Embryonic facial prominence (tissue), 1 donor: Measurements from ENCODE around the gene TSNAXIP1.

ENCODE experiments used
- DNase-seq: peaks from one replicate; pipeline ENCODE4 v3.0.0-alpha.2; 2016; ENCODE audit errors: extremely low spot score

Gene TSNAXIP1, protein sequence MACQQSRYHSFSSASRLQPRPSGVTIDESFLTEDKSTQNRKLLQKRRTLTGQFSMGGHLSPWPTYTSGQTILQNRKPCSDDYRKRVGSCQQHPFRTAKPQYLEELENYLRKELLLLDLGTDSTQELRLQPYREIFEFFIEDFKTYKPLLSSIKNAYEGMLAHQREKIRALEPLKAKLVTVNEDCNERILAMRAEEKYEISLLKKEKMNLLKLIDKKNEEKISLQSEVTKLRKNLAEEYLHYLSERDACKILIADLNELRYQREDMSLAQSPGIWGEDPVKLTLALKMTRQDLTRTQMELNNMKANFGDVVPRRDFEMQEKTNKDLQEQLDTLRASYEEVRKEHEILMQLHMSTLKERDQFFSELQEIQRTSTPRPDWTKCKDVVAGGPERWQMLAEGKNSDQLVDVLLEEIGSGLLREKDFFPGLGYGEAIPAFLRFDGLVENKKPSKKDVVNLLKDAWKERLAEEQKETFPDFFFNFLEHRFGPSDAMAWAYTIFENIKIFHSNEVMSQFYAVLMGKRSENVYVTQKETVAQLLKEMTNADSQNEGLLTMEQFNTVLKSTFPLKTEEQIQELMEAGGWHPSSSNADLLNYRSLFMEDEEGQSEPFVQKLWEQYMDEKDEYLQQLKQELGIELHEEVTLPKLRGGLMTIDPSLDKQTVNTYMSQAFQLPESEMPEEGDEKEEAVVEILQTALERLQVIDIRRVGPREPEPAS

DNA sequence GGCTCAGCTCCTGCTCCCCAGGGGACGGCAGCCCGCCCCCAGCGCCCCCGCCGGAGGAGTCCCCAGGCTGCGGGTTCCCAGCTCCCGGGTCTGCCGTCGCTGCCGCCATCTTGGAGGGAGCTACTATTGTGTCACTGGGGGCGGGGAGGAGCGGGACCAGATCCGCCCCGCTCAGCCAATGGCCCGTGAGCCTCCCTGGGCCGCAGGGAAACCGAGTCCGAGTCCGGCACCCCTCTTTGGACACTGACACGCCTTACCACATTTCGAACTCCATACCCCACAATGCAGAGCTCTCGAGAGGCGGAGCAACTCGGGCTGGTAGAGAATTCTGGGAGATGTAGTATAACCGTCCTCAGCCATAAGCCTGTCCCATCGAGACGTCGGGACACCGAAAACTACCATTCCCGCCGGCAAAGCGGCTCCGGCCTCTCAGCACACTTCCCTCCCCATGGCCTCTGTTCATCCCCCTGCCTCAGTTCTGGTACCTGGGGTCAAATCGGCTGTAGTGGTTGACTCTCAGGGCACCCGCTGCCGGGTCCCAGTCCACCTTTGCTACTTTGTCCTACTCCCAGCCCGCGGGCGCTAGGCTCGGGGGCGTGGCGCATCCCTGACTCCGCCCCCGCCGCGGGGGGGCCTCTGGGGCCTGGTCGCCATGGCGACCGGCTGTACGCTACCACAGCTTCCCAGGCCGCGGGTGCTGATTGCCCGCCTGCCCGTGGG lies at the start of gene TSNAXIP1, which contains the start of gene RANBP10:
Gene TSNAXIP1, plus strand, starts transcription at position 462 of the 720 bp plus-strand sequence. CDS start 261 bp downstream, outside the sequence.
Gene RANBP10, minus strand, starts transcription at position 133 of the 720 bp plus-strand sequence. Its CDS starts 24 bp downstream, at position 109.
- peak; percentile 98 for DNase-seq

DNA sequence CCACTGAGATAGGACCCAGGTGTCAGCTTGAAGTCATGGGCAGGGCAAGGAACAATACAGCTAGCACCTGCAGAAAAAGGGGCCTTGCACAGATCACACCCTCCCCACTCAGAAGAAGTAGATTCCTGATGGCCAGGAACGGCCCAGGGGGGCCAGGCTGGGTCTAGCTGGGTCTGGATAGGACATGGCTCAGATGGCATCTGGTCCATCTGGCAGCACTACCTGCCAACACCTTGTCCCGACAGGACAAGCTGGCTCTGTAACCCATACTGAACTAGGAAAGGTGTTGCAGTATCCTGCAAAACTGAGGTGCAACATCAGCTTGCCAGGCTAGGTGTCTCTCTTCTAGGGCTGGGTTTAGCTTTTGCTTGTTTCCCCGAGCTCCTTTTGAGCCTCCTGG lies 48.7 kb upstream of the TSNAXIP1 start:
- no peak for DNase-seq

DNA sequence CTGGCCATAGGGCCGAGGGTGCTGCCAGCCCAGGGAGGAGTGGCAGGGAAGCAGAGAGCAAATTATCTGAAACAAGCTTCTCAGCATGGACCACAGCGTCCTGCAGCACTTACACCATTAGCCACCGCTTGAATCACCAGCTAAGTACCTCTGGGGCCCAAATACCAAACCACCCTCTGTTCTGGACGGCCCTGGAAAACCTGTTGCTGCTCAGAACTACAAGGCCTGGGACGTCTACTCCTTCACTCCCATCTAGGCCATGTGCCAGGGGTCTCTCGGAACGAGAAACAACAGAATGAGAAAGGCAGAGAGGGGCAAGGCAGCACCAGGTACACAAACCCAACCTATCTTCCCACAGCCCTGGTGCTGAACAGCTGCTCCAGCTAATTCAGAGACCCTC lies 47.7 kb upstream of the TSNAXIP1 start:
- no peak for DNase-seq

DNA sequence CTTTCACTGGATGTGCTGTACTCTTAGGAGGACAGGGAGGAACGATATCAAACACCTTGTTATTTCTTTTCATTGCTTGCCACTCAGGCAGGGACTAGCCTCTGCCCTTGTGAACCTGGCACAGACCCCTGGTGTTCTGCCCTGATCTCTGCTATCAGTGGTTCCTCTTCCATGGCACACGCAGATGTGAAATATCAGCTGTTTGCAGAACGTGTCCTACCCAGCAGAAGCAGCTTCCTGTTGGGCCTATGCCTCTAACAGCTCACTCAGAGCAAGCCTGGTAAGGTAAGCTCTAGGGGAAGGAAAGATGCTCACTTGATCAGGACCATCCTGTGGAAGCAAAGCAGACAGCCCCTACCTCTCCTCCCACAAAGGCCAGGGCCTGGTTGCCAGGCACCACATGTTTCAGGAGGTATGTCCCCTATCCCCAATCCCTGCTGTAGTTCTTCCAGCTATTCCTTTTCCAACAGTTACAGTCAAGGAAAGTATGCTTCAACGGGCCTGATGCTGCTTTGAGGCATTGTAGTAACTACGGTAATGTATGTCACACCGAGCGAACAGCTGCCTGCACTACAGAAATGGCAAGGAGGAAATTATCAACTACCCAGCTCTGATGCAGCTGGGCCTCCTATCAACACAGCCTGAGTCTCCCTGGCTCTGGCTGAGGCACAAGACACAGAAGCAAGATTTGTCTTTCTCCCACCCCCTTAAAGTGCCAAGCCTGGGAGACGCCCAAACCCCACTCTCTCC lies 46.3 kb upstream of the TSNAXIP1 start:
- DNase-seq: no peak

DNA sequence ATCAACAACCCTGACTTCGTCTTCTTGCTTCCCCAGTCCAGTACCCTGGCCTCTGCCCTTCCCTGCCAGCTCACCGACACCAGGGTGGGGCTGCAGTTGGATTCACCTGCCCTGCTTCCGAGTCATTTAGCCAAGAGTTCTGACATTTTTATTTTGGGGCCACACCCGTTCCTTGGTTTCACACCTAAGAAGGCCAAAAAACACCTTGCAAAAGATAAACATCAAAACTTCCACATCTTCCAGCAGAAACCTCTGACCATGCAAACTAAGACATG lies 45.8 kb upstream of the TSNAXIP1 start:
- no peak for DNase-seq

DNA sequence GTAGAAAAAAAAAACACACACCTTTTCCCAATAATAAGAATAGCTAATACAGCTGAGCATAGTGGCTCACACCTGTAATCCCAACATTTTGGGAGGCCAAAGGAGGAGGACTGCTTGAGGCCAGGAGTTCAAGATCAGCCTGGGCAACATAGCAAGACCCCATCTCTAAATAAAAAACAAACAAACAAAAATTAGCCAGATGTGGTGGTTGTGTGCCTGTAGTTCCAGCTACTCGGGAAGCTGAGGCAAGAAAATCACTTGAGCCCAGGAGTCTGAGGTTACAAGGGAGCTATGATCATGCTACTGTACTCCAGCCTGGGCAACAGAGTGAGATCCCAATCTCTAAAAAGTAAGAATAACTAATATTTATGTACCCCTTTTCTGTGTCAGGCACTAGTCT lies 44.8 kb upstream of the TSNAXIP1 start:
- DNase-seq: no peak

DNA sequence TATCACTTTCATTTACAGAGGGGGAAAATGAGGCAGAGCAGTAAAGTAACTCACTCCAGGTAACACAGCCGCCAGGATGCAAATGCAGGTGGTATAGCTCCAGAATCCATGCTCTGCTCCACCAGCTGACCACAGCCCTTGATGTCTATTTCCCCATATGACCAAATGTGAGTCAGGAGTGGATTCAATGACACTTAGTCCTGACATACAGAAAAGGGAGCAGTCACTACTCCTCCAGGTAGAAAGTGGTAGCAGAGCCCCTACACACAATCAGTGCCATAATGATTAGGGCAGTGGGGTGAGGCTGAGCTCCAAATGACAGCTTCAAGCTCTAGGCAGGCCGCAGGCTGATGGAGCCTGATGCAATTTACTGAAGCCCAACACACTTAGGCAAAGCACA lies 44.3 kb upstream of the TSNAXIP1 start:
- no peak for DNase-seq

DNA sequence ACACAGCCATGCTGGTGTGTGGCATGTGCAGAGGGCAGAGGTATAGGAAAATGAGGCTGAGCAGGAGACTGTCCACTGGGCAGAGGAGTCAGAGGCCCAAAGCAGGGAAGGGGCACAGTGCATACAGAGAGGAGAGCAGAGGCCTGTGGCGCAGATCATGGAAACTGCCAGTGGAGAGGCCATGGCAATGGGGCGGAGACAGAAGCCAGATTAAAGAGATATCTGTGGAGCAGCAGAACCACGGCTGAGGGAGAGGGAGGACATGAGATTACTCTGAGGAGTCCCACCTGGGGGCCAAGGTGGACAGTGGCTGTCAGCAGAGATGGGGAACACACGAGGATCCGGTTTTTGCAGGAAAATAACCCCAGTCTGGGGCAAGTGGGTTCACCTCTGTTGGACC lies 43.6 kb upstream of the TSNAXIP1 start:
- no peak for DNase-seq

DNA sequence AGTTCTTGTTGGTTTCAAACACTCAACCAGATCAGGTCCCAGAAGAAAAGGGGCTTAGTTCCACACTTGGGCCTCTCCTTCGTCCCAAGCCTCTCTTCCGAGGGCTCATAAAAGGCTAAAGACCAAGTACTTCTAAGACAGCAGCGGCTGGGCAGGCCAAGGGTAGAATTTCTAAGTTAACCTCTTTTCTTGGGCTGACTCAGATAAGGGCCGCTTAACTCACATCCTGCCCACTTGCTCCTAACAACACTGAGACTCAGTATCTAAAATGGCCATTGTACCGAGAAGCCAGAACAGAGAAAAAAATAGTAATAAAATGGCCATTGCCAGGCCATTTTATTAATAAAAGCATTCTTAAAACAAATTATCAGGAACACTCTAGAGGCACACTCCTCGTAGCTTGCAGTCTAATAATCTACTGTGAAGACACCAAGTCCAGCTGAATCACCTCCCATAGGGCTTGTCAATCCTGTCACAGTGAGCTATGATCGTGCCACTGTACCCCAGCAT lies 42.5 kb upstream of the TSNAXIP1 start:
- DNase-seq: no peak

DNA sequence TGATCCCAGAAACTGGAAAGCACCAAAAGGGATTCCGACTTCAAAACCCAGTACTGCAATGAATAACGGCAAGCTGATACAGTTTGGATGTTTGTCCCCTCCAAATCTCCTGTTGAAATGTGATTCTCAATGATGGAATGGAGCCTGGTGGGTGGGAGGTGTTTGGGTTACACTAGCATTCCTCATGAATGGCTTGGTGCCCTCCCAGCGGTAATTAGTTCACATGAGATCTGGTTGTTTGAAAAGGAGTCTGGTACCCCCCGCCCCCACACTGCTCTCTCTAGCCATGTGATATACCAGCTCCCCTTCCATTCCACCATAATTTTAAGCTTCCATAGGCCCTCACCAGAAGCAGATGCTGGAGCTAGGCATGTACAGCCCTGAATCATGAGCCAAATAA lies 40.4 kb upstream of the TSNAXIP1 start:
- DNase-seq: no peak

DNA sequence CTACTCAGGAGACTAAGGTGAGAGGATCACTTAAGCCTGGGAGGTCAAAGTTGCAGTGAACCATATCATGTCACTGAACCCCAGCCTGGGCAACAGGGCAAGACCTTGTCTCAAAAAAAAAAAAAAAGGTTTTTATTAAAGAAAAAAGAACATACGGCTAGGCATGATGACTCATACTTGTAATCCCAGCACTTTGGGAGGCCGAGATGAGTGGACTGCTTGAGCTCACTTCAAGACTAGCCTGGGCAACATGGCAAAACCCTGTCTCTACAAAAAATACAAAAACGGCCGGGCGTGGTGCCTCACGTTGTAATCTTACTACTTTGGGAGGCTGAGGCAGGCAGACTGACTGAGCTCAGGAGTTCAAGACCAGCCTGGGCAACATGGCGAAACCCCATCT lies 38.7 kb upstream of the TSNAXIP1 start:
- DNase-seq: no peak

DNA sequence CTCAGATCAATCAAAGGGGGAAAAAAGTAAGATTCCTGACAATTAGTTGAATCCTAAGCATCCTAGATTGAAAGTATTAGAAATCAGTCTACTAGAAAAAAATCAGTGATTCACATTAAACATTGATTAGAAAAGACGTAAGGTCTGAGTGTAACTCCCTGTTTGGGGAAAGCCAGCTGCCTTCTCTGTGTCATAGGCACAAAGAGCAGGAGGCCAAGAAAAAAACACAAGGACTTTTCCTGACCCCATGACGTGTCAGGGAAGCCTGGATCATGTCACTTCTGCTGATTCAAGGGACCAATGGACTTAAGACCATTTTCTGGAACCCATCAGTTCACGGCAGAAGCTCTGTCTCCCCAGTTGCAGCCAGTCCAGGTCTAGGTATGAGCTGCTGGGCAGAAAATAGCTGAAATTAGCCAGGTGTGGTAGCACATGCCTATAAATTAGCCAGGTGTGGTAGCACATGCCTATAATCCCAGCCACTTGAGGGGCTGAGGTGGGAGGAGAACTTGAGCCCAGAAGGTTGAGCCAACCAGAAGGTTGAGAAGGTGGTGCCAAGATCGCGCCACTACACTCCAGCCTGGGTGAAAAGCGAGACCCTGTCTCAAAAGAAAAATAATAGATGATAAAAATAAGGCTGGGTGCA lies 36.2 kb upstream of the TSNAXIP1 start:
- no peak for DNase-seq

DNA sequence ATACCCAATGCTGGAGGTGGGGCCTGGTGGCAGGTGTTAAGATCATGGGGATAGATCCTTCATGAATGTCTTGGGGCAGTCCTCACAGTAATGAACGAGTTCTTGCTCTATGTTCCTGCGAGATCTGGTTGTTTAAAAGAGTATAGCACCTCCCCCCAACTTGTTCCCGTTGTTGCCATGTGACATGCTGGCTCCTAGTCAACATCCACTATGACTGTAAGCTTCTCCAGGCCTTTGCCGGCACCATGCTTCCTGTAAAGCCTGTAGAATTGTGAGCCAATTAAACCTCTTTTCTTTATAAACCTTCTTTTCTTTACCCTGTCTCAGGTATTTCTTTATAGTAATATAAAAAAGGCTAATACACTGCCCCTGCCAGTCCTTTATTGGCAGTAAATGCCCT lies 33.6 kb upstream of the TSNAXIP1 start:
- no peak for DNase-seq

DNA sequence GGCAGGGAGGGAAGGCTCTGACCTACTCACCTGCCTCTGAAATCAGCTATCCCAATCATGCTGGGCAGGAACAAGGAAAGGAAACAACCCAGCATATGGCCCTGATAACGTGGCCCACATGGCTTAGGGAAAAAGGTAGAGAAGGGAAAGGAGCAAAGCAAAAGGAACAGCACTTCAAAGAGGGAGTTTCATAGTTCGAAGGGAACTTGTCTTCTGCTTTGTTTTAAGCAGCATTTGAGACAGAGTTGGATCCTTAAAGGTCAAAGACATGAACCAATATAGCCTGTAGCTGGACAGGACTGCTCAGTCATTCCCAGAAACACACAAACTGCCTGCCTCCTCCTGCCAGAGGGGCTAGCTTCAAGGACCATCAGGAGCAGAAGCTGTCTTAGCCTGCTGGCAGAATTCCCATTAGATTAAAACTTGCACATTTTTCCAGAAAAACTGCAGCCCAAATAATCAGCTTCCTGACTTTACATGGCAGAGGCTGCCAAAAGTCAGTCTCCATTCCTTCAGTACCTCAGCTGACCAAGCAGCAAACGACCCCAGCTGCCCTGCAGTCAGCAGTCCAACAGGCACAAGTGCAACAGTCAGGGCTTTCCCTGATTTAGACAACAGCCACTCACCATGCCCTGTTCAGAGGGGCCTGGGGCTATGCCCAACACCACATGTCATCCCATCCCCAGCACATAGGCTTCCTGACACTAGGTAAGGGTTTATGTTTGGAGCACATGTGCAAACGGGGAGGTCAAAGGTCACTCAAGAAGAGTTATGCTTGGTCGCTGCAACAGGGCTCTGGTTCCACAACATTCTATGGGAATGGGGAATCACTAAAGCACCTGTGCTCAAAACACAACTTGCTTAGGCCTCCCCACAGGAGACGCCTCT lies 32.9 kb upstream of the TSNAXIP1 start:
- DNase-seq: no peak

DNA sequence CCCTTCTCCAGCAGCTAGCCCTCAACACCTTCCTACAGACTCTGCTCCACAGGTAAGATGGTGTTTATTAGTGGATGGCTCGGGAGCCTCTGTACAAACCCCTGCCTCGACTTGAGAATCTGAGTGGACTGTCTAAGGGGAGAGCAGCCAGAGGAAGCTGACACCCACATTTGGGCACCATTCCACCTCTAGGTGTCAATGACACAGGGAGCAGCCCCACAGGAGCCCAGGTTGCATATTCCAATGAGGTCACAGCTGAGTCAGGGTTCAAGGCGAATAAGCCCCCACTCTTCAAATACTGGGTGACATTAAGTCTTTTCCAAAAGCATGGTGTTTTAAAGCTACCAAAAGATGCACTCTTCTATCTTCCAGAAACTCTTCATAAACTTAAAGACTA lies 32.2 kb upstream of the TSNAXIP1 start:
- DNase-seq: no peak

DNA sequence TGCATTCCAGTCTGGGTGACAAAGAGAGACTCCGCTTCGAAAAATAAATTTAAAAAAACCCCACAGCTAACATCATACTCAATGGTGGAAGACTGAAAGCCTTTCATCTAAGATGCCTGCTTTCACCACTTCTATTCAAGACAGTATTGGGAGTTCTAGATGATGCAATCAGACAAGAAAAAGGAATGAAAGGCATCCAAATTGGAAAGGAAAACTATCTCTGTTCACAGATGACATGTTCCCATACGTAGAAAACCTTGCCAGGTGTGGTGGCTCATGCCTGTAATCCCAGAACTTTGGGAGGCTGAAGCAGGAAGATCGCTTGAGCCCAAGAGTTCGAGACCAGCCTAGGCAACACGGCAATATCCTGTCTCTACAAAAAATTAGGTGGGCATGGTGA lies 31.4 kb upstream of the TSNAXIP1 start:
- DNase-seq: no peak

DNA sequence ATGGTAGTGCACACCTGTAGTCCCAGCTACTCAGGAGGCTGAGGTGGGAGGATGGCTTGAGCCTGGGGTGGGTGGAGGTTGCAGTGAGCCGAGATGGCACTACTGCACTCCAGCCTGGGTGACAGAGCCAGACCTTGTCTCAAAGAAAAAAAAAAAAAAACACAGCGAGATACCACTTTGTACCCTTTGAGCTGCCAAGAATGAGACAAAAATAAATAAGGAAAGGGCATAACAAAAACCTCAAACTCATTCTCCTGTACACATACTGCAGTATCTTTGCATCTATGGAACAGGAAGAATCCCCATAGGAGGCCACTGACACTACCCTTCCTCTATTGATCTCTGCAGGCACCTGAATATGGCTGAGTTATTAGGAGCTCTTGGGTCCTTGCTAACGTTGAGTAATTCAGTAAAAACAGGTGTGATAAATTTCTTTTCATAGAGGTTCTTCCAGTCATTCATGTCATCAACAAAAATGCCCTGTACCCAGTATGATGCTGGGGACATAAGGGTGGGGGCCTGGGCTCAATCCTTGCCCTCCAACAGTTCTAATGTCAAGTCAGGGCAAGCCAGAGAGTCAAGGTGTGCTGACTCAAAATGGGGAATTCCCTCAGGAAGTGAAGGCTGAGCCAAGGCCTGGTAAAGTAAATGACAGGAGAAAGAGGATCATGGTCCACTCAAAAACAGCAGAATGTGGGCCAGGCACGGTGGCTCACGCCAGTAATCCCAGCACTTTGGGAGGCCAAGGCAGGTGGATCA lies 27.3 kb upstream of the TSNAXIP1 start:
- DNase-seq: no peak

DNA sequence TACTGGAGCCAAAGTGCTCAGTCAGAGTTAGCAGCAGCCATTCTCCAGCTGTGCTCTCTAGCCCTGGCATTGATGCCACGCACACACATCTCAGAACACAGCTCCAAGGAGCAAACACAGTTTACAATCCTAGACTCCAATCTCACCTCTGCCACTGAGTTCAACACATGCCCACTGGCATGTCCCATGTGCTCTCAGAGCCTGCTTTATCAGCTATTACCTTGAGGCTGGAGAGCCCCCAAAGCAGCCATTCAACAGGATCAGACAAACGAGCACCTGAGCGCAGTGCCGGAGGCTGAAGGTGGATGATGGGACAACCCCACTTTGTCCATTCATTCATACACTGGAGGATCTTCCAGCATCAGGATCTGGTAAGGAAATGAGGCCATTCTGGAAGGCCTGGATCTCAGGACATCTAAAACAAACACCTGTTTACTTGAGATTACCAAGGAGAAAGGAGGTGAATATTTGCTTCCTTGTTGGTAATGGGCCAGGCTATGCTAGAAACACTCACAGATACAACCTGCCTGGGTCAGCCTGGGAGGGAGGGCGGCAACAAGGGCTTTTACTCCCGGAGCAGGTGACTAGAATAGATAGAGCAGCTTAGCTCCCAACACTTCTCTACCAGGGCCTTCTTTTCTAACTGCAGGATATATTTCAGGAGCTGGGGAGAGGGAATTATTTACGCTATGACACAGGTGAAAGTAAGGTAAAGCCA lies 25.7 kb upstream of the TSNAXIP1 start:
- no peak for DNase-seq

DNA sequence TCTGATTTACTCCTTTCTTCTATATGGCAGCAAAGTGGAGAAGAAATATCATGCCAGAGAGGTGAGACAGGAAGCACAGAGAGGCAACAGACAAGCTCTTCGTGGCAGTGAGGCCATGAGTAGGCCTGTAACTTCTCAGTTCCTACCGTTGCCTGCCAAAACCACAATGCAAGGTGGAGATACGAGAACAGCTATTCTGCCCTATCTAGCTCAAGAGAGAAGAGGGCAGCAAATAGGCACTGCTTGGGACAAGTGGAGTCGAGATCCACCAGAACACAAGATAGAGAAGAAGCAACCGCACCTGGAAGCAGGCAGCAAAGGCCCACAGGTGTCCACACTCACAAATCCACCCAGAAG lies 25.1 kb upstream of the TSNAXIP1 start:
- DNase-seq: no peak
